WTC11 (cell line): ENCODE results near the gene F2.

ENCODE experiments used
- CREB1 ChIP-seq: sonication (generic); formaldehyde crosslinking; IDR thresholded peaks from 2 replicates; pipeline ENCODE4 v1.8.0; 2023; ENCODE audit warnings: mild to moderate bottlenecking, missing genetic modification reagents
- CTCF ChIP-seq: fragments of 200-600 bp; IDR thresholded peaks from 2 replicates; pipeline ENCODE4 v1.8.0; 2022; ENCODE audit warnings: antibody characterized with exemption
- MLX ChIP-seq: sonication (generic); formaldehyde crosslinking; IDR thresholded peaks from 2 replicates; pipeline ENCODE4 v1.8.1; 2023; ENCODE audit warnings: mild to moderate bottlenecking, missing genetic modification reagents, moderate library complexity

GRCh38 chr11:46769636-46770221 lies 50.7 kb downstream of the F2 start:
- no peak for TF ChIP-seq CREB1
- no peak for TF ChIP-seq MLX (CRISPR knock-in tag)
- TF ChIP-seq CTCF: no peak
